Measurements from ENCODE around the gene SMC2.

- no peak for TF ChIP-seq CTCF (IDR thresholded peaks at IDR 0.05)
- TF ChIP-seq EP300 (IDR thresholded peaks at IDR 0.05) = no peak
These were observed 26.9 kb downstream of the SMC2 start for GRCh38 chr9:104121022-104121421.

Measured in gastroesophageal sphincter (tissue), 3 donors.